Fibroblast of lung (primary cell): ENCODE results near the gene COLEC12. TPM values are rescaled to one million over a fixed set of nuclear protein-coding genes. Genes with fewer than 3 reads are reported as not detected.

Source experiments
- DNase-seq, 2 donors: peaks; one replicate each; pipeline versions ENCODE4 v3.0.0 to v3.0.0-alpha.2; 2010; ENCODE audit warnings: low read depth in 2 of 2
- H2AFZ ChIP-seq: 2 replicates; pipeline ENCODE4 v1.5.1; 2012; ENCODE audit warnings: low read length, control low read depth, inconsistent platforms
- H3K27ac ChIP-seq: 2 replicates; pipeline ENCODE4 v1.5.1; 2011; ENCODE audit warnings: low read length, control low read depth; ENCODE audit not compliant: insufficient read depth
- H3K27me3 ChIP-seq: 2 replicates; pipeline ENCODE4 v1.5.1; 2011; ENCODE audit warnings: mild to moderate bottlenecking, low read length; ENCODE audit not compliant: control insufficient read depth, insufficient read depth
- H3K36me3 ChIP-seq: 2 replicates; pipeline ENCODE4 v1.5.1; 2011; ENCODE audit warnings: low read length; ENCODE audit not compliant: control insufficient read depth, insufficient read depth
- H3K4me1 ChIP-seq: 2 replicates; pipeline ENCODE4 v1.5.1; 2011; ENCODE audit warnings: low read length; ENCODE audit not compliant: control insufficient read depth, insufficient read depth; ENCODE audit errors: extremely low read depth
- H3K4me2 ChIP-seq: 2 replicates; pipeline ENCODE4 v1.5.1; 2011; ENCODE audit warnings: low read length, control low read depth; ENCODE audit not compliant: insufficient read depth; ENCODE audit errors: extremely low read depth
- H3K4me3 ChIP-seq, 4 experiments: fragments of 200-600 bp in 1 of 4; sonication (generic) in 1 of 4; replicated peaks in 1 of 4; 2 replicates each; pipeline ENCODE4 v1.5.1; 2011 to 2016; ENCODE audit warnings: low read length in 4 of 4, low read depth in 3 of 4, mild to moderate bottlenecking in 3 of 4, control low read depth in 2 of 4, inconsistent platforms in 1 of 4, mixed read lengths in 1 of 4; ENCODE audit not compliant: insufficient read depth in 1 of 4; ENCODE audit errors: control extremely low read depth in 1 of 4
- H3K79me2 ChIP-seq: 2 replicates; pipeline ENCODE4 v1.5.1; 2012; ENCODE audit warnings: mild to moderate bottlenecking, low read length, inconsistent platforms; ENCODE audit not compliant: control insufficient read depth, insufficient read depth
- H3K9ac ChIP-seq: 2 replicates; pipeline ENCODE4 v1.5.1; 2011; ENCODE audit warnings: mild to moderate bottlenecking, low read length, control low read depth; ENCODE audit not compliant: insufficient read depth
- H3K9me3 ChIP-seq: 2 replicates; pipeline ENCODE4 v1.5.1; 2012; ENCODE audit warnings: low read depth, low read length; ENCODE audit not compliant: control insufficient read depth, insufficient read depth
- H4K20me1 ChIP-seq: 2 replicates; pipeline ENCODE4 v1.5.1; 2011; ENCODE audit warnings: low read length; ENCODE audit not compliant: control insufficient read depth, insufficient read depth; ENCODE audit errors: extremely low read depth
- CTCF ChIP-seq, 2 donors: IDR thresholded peaks in 1 of 2; conservative IDR thresholded peaks in 1 of 2; 1 replicate in 1 of 2; 2 replicates in 1 of 2; pipeline ENCODE4 v1.5.1; 2011 to 2012; ENCODE audit warnings: low read length in 2 of 2, control low read depth in 1 of 2, inconsistent platforms in 1 of 2, low read depth in 1 of 2, mild to moderate bottlenecking in 1 of 2
- EZH2 ChIP-seq: IDR thresholded peaks from 2 replicates; pipeline ENCODE4 v1.5.1; 2012; ENCODE audit warnings: low read length, control low read depth, mild to moderate bottlenecking; ENCODE audit errors: missing control alignments
- polyA plus RNA-seq, 2 donors: library from polyadenylated mRNA; depleted of rRNA in 1 of 2; stranded (reverse) in 1 of 2; unstranded in 1 of 2; fragments of >200 nt; gene quantifications; 2 replicates each; pipeline ENCODE4 v1.2.1, GENCODE V29; 2011 to 2012; ENCODE audit warnings: missing spikeins in 1 of 2
- total RNA-seq: library from RNA; depleted of rRNA; stranded (reverse); fragments of >200 nt; gene quantifications from 2 replicates; pipeline ENCODE4 v1.2.1, GENCODE V29; 2014

Gene COLEC12
- total and polyA plus RNA-seq, 2 donors (not counting 1 experiment from before 2014, with no cell fraction given) = 20.0 to 24.8 TPM

DNA sequence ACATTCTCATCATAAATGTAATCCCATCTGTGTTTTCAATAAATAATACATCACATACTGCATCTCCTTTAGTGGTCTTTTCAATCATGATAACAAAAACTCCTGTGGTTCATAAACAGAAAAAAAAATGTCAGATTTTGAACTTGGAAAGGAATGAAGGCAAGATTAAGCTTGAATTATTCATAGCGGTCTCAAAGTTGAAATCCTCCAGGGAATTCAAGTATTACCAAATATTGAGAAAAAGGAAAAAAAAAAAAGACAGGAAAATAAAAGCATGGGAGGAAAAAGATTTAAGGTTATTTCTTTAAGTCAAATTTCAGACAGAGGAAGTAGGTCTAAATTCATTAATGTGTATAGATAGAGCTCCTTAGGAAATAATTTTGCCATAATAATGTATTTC lies 92.1 kb downstream of the COLEC12 start:
- H3K4me3 ChIP-seq = no peak overlapping the region
- H3K9me3 ChIP-seq = no peaks in the 10 kb centered on the region
- peaks cover 2% of the 10 kb centered on the region for H3K4me1 ChIP-seq
- no peak overlapping the region for H2AFZ ChIP-seq
- no peak overlapping the region for H3K9ac ChIP-seq
- no peaks in the 10 kb centered on the region for H3K79me2 ChIP-seq
- H3K27ac ChIP-seq = no peak overlapping the region
- no peaks in the 10 kb centered on the region for H3K36me3 ChIP-seq
- H4K20me1 ChIP-seq = no peaks in the 10 kb centered on the region
- H3K27me3 ChIP-seq = no peaks in the 10 kb centered on the region
- no peak overlapping the region for H3K4me2 ChIP-seq
- DNase-seq = no peak
- no peak for TF ChIP-seq EZH2
- no peak for TF ChIP-seq CTCF (conservative IDR thresholded peaks at IDR 0.05 in 1 of 2, IDR thresholded peaks at IDR 0.05 in 1 of 2; ENCODE audit: low read depth in 1 of 2, low read length in 2 of 2)

GRCh38 chr18:407626-408224 lies 92.8 kb downstream of the COLEC12 start:
- H3K9me3 ChIP-seq = no peaks in the 10 kb centered on the region
- H4K20me1 ChIP-seq = no peaks in the 10 kb centered on the region
- no peak overlapping the region for H3K4me3 ChIP-seq
- no peak overlapping the region for H2AFZ ChIP-seq
- no peak for DNase-seq
- no peak overlapping the region for H3K9ac ChIP-seq
- no peaks in the 10 kb centered on the region for H3K27me3 ChIP-seq
- TF ChIP-seq CTCF (conservative IDR thresholded peaks at IDR 0.05 in 1 of 2, IDR thresholded peaks at IDR 0.05 in 1 of 2; ENCODE audit: low read depth in 1 of 2, low read length in 2 of 2) (no peak), EZH2 (no peak)
- no peak overlapping the region for H3K27ac ChIP-seq
- no peaks in the 10 kb centered on the region for H3K79me2 ChIP-seq
- no peaks in the 10 kb centered on the region for H3K4me1 ChIP-seq
- no peak overlapping the region for H3K4me2 ChIP-seq
- no peaks in the 10 kb centered on the region for H3K36me3 ChIP-seq

GRCh38 chr18:407191-407590 lies 93.3 kb downstream of the COLEC12 start:
- no peaks in the 10 kb centered on the region for H3K36me3 ChIP-seq
- no peaks in the 10 kb centered on the region for H4K20me1 ChIP-seq
- TF ChIP-seq CTCF (conservative IDR thresholded peaks at IDR 0.05 in 1 of 2, IDR thresholded peaks at IDR 0.05 in 1 of 2; ENCODE audit: low read depth in 1 of 2, low read length in 2 of 2) = no peak
- TF ChIP-seq EZH2 = no peak
- no peak overlapping the region for H3K4me3 ChIP-seq
- no peak overlapping the region for H3K27ac ChIP-seq
- peaks cover under 1% of the 10 kb centered on the region for H3K27me3 ChIP-seq
- no peaks in the 10 kb centered on the region for H3K9me3 ChIP-seq
- H3K9ac ChIP-seq = no peak overlapping the region
- no peak overlapping the region for H3K4me2 ChIP-seq
- no peaks in the 10 kb centered on the region for H3K4me1 ChIP-seq
- H3K79me2 ChIP-seq = no peaks in the 10 kb centered on the region
- no peak overlapping the region for H2AFZ ChIP-seq
- no peak for DNase-seq
